SHP77 (cell line): ENCODE data around the gene DENND10.
A peak's percentile ranks its signal among the peaks of the same experiment; 100 is the strongest.
"Not testable (repeated sequence)": the region's sequence is repeated elsewhere in the genome, so short reads cannot be mapped to it uniquely, and the experiment has no call there.

Experiments
- DNase-seq, 2 experiments: peaks; one replicate each; lab custom pipeline; 2025; lab: John Stamatoyannopoulos, UW

Gene DENND10

DNA sequence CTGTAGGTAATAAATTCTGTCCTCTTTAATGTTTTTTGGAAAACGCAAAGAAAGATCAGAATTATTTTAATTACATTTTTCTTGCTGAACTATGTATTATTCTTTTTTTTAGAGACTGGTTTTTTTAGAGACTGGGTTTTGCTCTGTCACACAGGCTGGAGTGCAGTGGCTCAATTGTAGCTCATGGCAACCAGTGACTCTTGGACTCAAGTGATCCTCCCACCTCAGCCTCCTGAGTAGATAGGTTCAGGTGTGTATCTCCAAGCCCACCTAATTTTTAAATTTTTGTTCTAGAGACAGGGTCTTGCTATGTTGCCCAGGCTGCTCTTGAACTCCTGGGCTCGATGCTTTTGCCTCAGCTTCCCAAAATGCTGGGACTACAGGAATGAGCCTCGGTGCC lies 5.3 kb upstream of the DENND10 start:
- no peak for DNase-seq

DNA sequence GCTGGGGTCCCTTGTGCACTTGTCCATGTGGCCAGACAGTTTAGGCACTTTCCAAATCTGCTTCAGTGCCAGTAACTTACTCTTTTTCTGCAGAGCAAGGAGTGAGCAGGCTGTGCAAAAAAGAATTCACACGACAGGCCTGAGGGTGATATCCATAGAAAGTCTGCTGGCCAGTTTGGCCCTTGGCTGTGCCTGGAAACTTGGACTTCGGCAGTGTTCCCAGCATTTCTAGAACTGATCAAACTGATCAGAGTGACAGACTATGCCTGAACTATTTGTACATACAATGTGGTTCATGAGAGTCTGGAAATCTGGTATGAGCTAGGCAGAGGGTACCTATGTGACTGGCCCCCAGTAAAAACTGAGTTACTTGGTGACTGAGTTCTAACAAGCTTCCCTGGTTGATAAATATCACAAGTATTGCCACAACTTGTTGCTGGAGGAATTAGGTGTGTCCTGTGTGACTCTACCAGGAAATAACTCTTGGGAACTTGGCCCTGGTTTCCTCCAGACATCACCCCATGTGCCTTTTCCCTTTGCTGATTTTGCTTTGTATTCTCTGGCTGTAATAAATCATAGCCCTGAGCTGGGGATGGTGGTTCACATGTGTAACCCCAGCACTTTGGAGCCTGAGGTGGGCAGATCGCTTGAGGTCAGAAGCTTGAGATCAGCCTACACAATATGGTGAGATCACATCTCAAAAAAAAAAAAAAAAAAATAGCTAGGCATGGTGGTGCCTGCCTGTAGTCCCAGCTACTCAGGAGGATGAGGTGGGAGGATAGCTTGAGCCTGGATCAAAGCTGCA lies 3.3 kb upstream of the DENND10 start:
- DNase-seq = no peak

DNA sequence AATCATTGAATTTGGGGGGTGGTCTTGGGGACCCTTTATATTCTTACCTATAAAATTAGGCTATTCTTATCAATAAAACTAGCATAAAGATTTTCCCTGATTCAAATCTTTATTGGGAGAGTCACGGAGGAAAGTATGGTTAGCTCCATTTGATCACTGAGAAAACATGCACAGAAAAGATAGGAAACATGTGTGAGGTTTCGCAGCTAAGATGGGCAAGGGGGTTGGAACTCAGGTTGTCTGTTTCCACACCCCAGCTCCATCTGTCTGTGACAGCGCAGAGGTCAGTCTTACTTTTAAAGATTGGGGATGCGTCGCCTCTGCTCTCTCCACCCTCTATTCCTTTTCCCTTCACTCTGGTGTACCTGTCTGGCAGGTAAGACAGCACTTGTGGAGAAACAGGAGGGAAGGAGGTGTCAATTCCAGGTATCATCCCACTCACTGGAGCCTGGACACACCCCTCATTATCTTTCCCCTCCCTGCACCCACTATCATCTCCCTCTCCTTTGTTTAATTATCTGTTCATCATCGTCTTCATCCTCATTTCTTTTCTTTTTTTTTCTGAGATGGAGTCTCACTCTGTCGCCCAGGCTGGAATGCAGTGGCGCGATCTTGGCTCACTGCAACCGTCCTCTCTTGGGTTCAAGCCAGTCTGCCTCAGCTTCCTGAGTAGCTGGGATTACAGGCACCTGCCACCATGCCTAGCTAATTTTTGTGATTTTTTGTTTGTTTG lies 2.4 kb upstream of the DENND10 start:
- DNase-seq = no peak

DNA sequence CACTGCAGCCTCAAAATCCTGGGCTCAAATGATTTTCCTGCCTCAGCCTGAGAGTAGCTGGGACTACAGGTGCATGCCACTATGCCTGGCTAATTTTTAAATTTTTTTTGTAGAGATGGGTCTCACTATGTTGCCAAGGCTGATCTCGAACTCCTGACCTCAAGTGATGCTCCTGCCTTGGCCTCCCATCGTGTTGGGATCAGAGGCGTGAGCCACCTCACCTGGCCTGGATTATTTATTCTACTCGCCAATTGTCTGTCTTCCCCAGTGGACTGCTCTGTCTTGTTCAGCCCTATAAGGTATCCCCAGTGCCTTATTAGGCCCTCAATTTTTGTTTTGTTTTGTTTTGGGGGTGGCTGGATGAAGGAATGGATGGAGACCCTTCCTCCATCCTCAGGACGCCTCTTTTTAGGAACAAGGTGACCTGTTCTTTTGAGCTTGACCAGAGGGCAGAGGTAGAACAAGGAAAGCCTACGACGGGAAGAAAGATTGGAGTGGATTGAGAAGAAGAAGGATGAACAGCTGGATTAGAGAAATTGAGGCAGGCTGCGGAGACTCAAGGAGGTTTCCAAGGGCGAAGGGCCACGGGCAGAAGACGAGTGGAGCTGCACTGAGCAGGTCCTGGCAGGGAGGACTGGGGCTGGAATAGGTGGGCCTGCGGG lies 541 bp upstream of the DENND10 start:
- peak in 1 of 2 experiments; percentile 28 for DNase-seq

DNA sequence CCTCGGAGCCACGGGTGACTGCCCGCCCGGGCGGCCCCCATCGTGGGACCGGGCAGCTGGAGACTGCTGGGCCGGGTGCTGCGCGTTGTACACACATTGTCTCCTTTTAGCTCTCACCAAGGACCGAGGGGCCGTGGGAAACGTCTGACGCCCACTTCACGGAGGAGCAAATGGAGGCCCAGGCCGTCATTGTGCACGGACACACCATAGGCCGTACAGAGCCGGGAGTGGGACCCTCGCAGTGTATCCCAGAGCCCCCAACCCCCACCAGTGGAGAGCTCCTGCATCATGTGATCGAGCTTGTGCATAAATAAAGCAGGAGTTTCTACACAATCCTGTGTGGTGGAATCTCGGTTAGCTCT lies 722 bp downstream of the DENND10 start:
- peak in 1 of 2 experiments; percentile 15 for DNase-seq

DNA sequence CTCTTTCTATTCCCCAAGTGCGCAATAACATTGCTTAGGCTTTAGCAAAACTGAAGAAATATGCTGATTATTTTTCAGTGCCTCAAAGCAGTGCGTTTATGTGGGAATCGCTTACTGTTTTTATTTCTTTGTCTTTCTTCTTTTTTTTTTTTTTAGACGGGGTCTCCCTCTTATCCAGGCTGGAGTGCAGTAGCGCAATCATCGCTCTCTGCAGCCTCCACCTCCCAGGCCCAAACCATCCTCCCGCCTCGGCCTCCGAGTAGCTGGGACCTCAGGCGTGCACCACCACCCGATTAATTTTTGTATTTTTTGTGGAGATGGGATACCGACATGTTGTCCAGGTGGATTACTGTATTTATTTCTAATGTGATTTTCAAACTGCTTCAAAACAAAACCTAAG lies 1.2 kb downstream of the DENND10 start:
- DNase-seq = no peak

DNA sequence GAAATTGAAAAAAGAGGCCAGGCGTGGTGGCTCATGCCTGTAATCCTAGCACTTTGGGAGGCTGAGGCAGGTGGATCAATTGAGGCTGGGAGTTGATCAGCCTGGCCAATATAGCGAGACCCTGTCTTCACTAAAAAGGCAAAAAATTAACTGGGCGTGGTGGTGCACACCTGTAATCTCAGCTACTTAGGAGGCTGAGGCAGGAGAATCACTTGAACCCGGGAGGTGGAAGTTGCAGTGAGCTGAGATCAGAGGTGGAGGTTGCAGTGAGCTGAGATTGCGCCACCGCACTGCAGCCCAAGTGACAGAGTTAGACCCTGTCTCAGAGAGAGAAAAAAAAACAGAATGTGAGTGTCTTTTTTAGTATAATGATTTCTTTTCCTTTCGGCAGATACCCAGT lies 2.0 kb downstream of the DENND10 start:
- not testable (repeated sequence) for DNase-seq

DNA sequence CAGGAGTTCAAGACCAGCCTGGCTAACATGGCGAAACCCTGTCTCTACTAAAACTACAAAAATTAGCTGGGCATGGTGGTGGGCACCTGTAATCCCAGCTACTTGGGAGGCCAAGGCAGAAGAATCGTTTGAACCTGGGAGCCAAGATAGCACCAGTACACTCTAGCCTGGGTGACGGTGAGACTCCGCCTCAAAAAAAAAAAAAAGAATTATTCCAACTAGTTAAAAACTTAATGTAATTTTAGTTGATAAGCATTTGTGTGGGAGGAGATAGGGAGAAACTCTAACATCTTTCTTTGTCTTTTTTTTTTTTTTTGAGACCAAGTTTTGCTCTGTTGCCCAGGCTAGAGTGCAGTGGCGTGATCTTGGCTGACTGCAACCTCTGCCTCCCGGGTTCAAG lies 3.2 kb downstream of the DENND10 start:
- DNase-seq = not testable (repeated sequence)

DNA sequence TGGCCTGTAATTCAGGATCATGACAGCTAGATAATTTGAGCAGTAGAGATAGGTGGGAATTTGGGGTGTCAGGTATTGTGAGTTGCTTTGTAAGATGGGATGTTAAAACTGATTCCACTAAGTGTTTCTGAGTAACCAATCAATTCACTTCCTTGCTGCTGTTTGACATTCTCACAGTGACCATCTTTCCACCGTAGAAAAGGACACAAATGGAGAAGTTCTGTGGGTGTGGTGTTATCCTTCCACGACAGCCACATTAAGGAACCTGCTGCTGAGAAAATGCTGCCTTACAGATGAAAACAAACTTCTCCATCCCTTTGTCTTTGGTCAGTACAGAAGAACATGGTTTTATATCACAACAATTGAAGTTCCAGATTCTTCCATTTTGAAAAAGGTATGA lies 3.9 kb downstream of the DENND10 start:
- DNase-seq = not testable (repeated sequence)

DNA sequence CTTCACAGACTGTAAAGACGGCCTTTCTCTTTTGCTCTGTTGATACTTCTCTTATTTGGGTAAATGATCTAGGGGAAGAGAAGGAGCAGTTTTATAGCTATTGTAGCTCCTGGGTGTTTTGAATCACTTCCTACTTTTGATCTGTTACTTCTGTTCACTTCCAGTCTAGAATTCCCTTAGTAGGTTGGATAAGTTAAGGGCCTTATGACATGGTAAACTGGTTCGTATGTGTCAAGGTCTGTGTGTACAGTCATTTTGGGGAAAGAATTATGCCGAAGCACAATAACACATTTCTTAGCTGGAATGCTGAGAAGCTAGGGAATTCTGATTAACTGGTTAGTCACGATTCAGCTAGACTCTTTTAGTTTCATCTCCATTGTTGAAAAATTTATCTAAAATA lies 8.1 kb downstream of the DENND10 start:
- DNase-seq = no peak

DNA sequence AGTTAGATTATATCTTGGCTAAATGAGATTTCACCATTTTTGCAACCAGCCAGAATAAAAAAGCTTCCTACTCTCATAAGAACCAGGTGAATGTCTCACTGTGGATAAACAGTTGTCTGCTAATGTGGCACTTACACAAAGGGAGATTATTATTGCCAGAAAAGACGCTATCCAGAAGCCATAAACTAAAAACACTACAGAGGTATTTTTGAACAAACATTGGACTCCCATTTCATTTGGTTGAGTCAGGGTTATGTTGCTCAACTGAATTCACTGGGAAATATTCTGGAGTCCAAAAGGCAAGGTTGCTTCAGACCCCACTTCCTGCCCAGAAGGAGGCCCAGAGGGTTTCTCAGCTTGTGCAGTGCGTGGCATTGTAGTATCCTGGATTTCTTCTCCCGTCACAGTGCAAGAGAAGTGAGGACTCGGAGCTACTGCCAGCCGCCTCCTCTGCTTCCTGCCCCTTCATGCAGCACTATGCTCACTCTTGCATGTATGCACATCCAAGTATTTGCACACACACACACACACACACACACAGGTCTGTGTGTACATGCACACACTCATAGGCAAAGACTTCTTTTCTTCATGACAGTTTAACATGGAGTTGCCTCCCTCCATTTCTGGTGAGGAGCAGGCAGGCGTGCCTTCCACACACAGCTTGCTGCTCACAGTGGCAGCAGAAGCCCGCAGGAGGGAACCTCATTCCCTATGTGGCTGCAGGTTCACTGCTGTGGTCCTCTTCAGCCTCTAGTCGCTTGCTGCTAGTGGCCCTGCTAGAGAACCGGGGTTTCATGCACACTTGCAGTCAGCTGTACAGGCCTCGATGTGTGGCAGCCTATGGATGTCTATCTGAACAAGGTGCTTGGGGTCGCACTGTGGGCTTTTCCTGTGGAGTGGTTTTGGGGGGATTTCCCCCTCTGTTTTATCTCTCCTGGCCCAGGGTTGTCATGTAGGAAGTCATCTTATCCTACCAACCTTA lies 10.1 kb downstream of the DENND10 start:
- no peak for DNase-seq

DNA sequence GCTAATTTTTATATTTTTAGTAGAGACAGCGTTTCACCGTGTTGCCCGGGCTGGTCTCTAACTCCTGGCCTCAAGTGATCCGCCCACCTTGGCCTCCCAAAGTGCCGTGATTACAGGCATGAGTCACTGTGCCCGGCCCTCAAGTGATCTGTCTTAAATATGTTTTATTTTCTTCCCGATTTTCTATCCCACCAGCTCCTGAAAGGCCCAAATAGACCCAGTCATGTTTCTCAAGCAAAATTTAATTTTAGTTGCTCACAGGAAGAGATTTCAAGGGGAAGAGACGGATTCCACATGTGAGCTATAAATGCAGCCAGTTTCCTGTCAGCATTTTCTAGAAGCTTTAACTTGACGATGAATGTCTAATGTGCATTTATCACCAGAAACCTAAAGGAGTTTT lies 12.0 kb downstream of the DENND10 start:
- no peak for DNase-seq

DNA sequence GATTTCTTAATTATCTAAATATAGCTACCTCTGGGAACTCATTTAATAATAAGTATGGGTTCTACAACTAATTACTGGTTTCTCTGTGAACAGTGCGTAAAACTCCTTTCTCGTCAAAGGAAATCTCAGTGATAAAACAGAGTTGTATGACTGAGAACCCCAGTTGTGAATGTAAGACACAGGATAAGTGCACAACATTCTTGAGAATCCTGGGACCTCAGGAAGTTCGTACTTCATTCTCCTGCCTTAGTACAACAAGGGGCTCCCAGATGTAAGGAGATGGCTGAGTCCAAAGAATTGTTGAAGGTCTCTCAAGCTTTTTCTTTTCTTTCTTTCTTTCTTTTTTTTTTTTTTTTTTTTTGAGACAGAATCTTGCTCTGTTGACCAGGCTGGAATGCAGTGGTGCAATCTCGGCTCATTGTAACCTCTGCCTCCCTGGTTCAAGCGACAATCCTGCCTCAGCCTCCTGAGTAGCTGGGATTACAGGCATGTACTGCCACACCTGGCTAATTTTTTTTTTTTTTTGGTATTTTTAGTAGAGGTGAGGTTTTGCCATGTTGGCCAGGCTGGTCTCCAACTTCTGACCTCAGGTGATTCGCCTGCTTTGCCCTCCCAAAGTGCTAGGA lies 12.5 kb downstream of the DENND10 start:
- no peak for DNase-seq

DNA sequence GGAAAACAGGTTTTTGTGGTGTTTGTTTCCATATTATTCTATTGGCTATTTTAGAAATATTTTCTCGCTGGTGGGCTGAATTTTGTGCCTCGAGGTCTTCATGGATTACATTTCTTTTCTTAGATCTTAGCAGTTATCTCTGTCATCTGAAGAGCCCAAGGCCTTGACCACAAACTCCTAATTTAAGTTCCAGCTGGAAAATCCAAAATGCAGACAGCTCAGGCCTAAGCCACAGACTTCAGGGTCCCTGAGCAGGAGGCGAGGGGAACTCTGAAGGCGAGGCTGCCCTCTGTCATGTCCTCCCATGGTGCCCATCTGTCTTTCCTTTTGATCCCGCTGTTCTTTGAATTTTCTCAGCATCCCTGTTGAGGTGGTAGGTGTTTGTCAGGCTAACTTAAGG lies 14.3 kb downstream of the DENND10 start:
- no peak for DNase-seq

DNA sequence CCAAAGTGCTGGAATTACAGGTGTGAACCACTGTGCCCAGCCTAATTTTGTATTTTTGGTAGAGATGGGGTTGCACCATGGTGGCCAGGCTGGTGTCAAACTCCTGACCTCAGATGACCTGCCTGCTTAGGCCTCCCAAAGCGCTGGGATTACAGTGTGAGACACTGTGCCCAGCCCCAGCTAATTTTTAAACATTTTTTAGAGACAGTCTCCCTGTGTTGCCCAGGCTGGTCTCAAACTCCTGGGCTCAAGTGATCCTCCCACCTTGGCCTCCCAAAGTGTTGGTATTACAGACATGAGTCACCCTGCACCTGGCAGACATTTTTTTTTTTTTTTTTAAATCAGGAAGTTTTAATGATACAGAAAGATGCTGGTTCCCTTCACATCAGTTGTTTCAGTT lies 15.5 kb downstream of the DENND10 start:
- DNase-seq = no peak

DNA sequence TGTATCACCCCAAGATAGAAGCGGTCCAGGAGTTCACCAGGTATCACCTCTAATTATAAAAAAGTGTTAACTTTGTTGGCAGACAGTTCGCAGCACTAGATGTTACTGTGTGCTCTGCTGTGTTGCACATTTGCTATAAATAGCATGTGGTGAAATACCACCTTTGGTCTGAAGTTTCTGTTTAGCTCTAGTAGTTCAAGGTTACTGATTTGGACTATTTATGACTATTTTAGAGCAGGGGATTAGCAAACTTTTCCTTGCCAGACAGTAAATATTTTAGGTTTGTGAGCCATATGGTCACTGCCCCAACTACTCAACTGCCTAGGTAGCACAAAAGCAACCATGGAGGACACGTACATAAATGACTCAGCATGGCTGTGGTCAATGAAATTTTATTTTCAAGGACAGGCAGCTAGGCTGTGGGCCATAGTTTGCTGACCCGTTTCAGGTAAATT lies 16.5 kb downstream of the DENND10 start:
- no peak for DNase-seq

DNA sequence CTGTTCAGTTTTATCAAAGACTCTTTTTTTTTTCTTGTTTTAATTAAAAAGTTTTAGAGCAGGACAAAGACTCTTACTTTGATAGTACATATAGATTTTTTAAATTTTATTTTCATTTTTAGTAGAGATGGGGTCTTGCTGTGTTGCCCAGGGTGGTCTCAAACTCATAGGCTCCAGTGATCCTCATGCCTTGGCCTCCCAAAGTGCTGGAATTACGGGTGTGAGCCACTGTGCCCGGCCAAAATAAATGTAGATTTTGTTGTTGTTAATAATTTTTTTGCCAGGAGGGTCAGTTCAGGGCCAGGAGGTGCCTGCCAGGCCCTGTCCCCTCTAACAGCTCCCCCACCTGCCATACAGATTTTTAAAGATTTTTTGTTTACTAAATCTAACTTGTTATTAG lies 17.0 kb downstream of the DENND10 start:
- DNase-seq = no peak

DNA sequence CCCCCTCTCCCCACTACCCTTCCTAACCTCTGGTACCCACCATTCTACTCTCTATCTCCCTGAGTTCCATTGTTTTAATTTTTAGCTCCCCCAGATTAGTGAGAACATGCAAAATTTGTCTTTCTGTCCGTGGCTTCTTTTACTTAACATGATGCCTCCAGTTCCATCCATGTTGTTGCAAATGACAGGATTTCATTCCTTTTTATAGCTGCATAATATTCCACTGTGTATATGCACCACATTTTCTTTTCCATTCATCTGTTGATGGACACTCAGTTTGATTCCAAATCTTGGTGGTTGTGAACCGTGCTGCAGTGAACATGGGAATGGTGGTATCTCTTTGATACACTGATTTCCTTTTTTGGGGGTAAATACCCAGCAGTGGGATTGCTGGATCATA lies 22.0 kb downstream of the DENND10 start:
- no peak for DNase-seq

DNA sequence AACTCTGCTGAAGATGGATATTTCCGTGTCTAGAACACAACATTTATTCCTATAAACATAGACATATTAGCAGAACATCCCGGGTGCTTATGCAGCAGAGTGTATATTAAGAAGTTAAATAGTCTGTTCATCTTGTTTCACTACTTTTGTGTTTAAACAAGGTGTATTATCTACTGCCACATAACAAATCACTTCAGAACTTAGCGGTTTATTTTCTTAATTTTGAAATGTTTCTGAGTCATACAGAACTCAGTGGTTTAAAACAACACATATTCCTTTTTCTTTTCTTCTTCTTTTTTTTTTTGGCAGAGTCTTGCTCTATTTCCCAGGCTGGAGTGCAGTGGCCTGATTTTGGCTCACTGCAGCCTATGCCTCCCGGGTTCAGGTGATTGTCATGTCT lies 25.8 kb downstream of the DENND10 start:
- DNase-seq = no peak

DNA sequence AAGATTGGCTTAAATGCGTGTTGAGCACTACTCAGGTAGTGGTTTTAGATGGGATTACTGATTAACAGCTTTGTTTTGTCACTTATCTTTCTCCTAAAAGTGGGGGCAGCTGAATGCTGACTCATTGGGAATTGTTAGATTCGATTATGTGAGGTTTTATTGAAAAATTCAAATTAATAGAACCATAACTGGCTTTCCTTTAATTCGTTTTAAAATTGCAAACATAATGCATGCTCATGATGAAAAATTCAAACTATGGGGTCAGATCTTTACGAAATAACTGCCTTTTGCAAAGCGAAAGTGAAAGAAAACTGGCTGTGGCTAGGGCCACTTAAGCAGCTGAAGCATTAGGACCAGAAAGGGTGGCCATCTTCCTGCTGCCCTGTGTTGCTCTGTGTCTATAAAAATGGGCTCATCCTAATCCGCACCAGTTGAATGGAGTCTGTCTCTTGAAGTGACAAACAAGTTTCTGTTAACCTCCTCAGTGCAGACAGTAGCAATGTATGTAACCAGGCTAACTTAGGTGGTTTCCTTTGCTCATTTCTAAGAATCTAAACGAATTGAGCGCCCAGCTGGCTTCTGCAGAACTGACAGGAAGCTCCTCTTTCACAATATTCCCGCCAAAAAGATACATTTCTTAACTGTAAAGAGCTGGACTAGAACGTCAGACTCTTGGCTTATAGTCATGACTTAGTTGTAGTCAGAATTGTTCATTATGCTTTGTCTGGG lies 27.8 kb downstream of the DENND10 start:
- peak in 1 of 2 experiments; percentile 42 for DNase-seq
